ENCODE measurements around the gene DENND6B. TPM values are rescaled to one million over a fixed set of nuclear protein-coding genes. Genes with fewer than 3 reads are reported as not detected.

DENND6B gene
- total RNA-seq, 1 donor from 2014 or later = 1.0 TPM

DNA sequence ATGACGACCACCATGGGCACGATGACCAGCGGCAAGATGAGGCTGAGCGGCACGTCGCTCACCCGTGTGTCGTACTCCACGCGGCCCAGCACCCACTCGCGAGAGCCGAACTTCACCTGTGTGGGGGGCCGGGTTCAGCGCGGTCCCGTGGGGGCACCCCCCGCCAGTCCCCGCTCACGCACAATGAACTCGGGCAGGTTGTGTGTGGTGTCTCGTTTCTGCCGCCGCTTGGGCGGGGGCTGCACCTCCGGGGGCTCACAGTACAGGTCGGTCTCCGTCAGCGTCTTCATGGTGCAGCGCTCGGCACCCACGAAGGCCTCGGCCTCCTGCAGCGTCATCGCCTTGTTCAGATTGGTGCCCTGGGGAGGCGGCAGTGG, 45.4 kb downstream of the DENND6B start:
- Histone ChIP-seq H4K20me1 (ENCODE audit: low read depth) (peaks cover 6% of the 10 kb centered on the region), H2AFZ (replicated peaks) (no peak overlapping the region), H3K79me2 (ENCODE audit: low read depth) (no peaks in the 10 kb centered on the region), H3K4me3 (no peak overlapping the region), H3K9ac (no peak overlapping the region), H3K27ac (no peak overlapping the region), H3K4me1 (no peaks in the 10 kb centered on the region), H3K27me3 (no peaks in the 10 kb centered on the region), H3K36me3 (no peaks in the 10 kb centered on the region), H3F3A (ENCODE audit: low read depth) (peaks cover 6% of the 10 kb centered on the region), H3K4me2 (no peak overlapping the region), H3K9me3 (ENCODE audit: low read depth) (no peaks in the 10 kb centered on the region)
- Mint-ChIP-seq H3K4me3 (no peak overlapping the region), H3K9me3 (no peaks in the 10 kb centered on the region), H3K27ac (no peak overlapping the region), H3K27me3 (ENCODE audit: insufficient read depth, low read depth) (no peaks in the 10 kb centered on the region), H3K4me1 (no peaks in the 10 kb centered on the region), H3K36me3 (peaks cover 14% of the 10 kb centered on the region)
- no peak for DNase-seq (ENCODE audit: low spot score)
- no peak for TF ChIP-seq EZH2 (IDR thresholded peaks at IDR 0.05)
- TF ChIP-seq, protein P1, sequence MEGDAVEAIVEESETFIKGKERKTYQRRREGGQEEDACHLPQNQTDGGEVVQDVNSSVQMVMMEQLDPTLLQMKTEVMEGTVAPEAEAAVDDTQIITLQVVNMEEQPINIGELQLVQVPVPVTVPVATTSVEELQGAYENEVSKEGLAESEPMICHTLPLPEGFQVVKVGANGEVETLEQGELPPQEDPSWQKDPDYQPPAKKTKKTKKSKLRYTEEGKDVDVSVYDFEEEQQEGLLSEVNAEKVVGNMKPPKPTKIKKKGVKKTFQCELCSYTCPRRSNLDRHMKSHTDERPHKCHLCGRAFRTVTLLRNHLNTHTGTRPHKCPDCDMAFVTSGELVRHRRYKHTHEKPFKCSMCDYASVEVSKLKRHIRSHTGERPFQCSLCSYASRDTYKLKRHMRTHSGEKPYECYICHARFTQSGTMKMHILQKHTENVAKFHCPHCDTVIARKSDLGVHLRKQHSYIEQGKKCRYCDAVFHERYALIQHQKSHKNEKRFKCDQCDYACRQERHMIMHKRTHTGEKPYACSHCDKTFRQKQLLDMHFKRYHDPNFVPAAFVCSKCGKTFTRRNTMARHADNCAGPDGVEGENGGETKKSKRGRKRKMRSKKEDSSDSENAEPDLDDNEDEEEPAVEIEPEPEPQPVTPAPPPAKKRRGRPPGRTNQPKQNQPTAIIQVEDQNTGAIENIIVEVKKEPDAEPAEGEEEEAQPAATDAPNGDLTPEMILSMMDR (IDR thresholded peaks at IDR 0.05) = no peak
- no peak for TF ChIP-seq EZH2phosphoT487 (IDR thresholded peaks at IDR 0.05)

DNA sequence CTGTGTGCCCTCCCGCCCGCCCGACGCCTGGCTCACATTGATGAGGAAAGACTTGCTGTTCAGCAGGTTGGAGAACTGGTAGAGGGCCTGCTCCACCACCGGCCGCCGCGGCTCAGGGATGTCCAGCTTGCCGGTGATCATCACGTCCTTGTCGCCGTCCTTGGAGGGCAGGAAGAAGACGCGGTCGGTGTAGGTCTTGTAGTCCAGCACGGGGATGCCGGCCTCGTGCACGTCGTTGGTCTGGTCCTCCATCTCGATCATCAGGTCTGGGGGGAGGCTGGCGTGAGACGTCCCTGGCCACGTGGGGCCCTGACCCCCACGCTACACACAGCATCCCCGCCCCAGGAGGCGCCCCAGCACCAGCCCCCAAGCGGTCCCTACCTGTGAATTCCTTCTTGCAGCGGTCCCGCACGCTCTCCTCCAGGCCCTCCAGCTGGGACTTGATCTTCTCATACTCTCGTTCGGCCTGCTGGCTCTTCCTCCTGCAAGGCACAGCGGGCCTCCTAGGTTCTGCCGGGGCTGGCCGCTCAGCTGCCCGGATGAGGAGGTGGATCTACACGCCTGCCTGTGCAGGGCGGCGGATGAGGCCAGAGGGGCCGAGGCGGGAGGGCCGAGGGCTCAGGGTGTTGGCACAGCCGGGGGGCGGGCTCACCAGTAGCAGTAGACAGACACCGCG, 46.0 kb downstream of the DENND6B start:
- TF ChIP-seq, protein P1 (IDR thresholded peaks at IDR 0.05) = no peak
- no peak for TF ChIP-seq EZH2 (IDR thresholded peaks at IDR 0.05)
- no peak for TF ChIP-seq EZH2phosphoT487 (IDR thresholded peaks at IDR 0.05)
- Histone ChIP-seq H3K79me2 (ENCODE audit: low read depth) (no peaks in the 10 kb centered on the region), H3K36me3 (no peaks in the 10 kb centered on the region), H2AFZ (replicated peaks) (no peak overlapping the region), H3K4me3 (no peak overlapping the region), H3K4me1 (no peaks in the 10 kb centered on the region), H3K9ac (no peak overlapping the region), H3K27ac (no peak overlapping the region), H4K20me1 (ENCODE audit: low read depth) (peaks cover 3% of the 10 kb centered on the region), H3K27me3 (no peaks in the 10 kb centered on the region), H3K4me2 (no peak overlapping the region), H3F3A (ENCODE audit: low read depth) (peaks cover 7% of the 10 kb centered on the region), H3K9me3 (ENCODE audit: low read depth) (no peaks in the 10 kb centered on the region)
- H3K4me3 Mint-ChIP-seq = no peak overlapping the region
- no peaks in the 10 kb centered on the region for H3K27me3 Mint-ChIP-seq (ENCODE audit: insufficient read depth, low read depth)
- H3K9me3 Mint-ChIP-seq = no peaks in the 10 kb centered on the region
- DNase-seq (ENCODE audit: low spot score) = no peak
- H3K4me1 Mint-ChIP-seq = no peaks in the 10 kb centered on the region
- no peak overlapping the region for H3K27ac Mint-ChIP-seq
- H3K36me3 Mint-ChIP-seq = peaks cover 14% of the 10 kb centered on the region

DNA sequence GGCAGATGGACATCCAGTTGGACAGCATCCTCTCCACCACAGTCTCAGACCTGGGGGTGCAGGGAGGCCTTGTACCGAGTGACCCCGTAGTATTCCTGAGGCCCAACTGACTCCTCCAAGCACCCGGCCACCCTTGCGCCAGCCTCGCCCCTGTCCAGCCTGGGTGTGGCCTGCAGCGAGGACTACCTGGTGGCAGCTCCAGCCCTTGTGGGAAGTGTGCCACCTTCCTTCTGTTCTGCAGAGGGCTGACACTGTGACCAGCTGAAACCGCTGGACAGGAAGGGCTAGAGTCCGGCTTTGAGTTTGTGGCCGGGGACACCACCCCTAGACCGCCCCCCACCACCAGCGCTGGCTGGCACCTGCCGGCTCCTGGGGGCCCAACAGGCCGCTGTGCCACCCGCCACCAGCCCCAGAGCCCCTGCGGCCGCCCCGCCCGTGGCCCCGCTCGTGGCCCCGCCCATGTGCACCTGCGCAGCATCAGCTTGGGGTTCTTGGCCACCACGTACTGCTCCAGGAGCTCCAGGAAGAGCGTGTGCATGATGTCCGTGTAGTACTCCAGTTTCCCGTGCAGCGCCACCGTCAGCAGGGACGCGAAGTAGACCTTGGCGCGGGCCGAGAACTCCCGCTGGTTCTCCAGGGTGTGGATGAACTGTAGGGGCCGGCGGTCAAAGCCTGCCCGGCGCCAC, 46.6 kb downstream of the DENND6B start:
- TF ChIP-seq EZH2phosphoT487 (IDR thresholded peaks at IDR 0.05) (no peak), EZH2 (IDR thresholded peaks at IDR 0.05) (no peak)
- TF ChIP-seq, protein P1 (IDR thresholded peaks at IDR 0.05) = no peak
- peaks cover 15% of the 10 kb centered on the region for H3K36me3 Mint-ChIP-seq
- H3K4me3 Mint-ChIP-seq = no peak overlapping the region
- no peak overlapping the region for H3K27ac Mint-ChIP-seq
- Histone ChIP-seq H3K27ac (no peak overlapping the region), H3K9me3 (ENCODE audit: low read depth) (no peaks in the 10 kb centered on the region), H3K79me2 (ENCODE audit: low read depth) (no peaks in the 10 kb centered on the region), H3K27me3 (no peaks in the 10 kb centered on the region), H3K9ac (no peak overlapping the region), H2AFZ (replicated peaks) (no peak overlapping the region), H3K4me3 (no peak overlapping the region), H3F3A (ENCODE audit: low read depth) (peaks cover 12% of the 10 kb centered on the region), H4K20me1 (ENCODE audit: low read depth) (peaks cover 4% of the 10 kb centered on the region), H3K36me3 (no peaks in the 10 kb centered on the region), H3K4me1 (no peaks in the 10 kb centered on the region), H3K4me2 (no peak overlapping the region)
- H3K4me1 Mint-ChIP-seq = peaks cover 2% of the 10 kb centered on the region
- H3K27me3 Mint-ChIP-seq (ENCODE audit: insufficient read depth, low read depth) = no peaks in the 10 kb centered on the region
- H3K9me3 Mint-ChIP-seq = no peaks in the 10 kb centered on the region
- DNase-seq (ENCODE audit: low spot score) = no peak

Measured in neural progenitor cell (in vitro differentiated cells).